GM12891 (cell line): ENCODE measurements around the gene GCNT2.

Experiments used
- POLR2A ChIP-seq: IDR thresholded peaks from 2 replicates; pipeline ENCODE4 v1.6.1; 2011; ENCODE audit warnings: low read depth, low read length, control low read depth
- POLR2AphosphoS5 ChIP-seq: IDR thresholded peaks from 2 replicates; pipeline ENCODE4 v1.6.1; 2011; ENCODE audit warnings: low read depth, low read length, control low read depth
- SPI1 ChIP-seq: IDR thresholded peaks from 2 replicates; pipeline ENCODE4 v1.6.1; 2011; ENCODE audit warnings: low read depth, low read length, control low read depth

DNA sequence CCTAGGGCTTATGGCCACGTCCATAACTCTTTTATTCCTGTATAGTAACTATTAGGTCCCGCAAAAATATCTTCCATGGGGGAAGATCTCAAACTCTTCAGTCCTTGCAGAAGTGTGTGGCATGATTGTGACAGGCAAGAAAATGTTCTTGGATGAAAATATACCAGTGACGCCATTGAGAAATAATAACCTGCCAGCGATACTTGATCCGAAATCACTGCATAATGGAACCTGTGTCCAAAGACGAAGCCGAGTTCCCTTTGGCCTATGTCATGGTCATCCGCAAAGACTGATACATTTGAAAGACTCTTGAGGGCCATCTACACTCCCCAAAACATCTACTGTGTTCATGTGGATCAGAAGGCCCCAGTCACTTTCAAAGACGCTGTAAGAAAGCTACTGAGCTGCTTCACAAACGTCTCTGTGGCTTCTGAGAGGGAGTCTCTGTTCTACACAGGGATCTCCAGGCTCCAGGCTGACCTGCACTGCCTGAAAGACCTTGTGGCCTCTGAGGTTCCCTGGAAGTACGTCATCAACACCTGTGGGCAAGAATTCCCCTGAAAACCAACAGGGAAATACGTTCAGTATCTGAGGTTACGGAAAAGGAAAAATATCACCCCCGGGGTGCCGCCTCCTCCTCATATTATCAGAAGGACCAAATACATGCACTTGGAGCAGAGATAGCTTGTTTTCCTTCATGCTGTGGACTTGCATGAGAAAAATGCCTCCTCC is 6.9 kb upstream of the GCNT2 start:
- no peak for TF ChIP-seq POLR2AphosphoS5
- TF ChIP-seq POLR2A = no peak
- no peak for TF ChIP-seq SPI1
